Hindlimb muscle (tissue), 1 donor: ENCODE data around the gene RYR3. TPM values are rescaled to one million over a fixed set of nuclear protein-coding genes. Genes with fewer than 3 reads are reported as not detected.

Source experiments
- DNase-seq: peaks from one replicate; pipeline ENCODE4 v3.0.0-alpha.2; 2013
- polyA plus RNA-seq: library from polyadenylated mRNA; unstranded; fragments of 120-200 nt; gene quantifications from one replicate; pipeline ENCODE4 v1.2.1, GENCODE V29; 2013; ENCODE audit not compliant: insufficient read length

The RYR3 gene
- polyA plus RNA-seq, 1 donor, result 48.3 TPM

DNA sequence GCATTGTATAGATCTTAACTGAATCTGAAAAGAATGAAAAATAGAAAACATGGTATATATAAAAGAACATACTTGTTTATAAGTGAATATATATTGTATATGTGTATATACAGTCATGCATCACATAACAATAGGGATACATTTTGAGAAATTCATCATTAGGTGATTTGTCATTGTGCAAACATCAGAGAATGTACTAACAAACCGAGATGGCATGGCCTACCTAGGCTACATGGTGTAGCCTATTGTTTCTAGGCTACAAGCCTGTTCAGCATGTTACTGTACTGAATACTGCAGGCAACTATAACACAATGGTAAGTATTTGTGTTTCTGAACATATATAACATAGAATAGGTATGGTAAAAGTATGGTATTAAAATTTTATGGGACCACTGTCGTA lies 592.9 kb downstream of the RYR3 start:
- no peak for DNase-seq

DNA sequence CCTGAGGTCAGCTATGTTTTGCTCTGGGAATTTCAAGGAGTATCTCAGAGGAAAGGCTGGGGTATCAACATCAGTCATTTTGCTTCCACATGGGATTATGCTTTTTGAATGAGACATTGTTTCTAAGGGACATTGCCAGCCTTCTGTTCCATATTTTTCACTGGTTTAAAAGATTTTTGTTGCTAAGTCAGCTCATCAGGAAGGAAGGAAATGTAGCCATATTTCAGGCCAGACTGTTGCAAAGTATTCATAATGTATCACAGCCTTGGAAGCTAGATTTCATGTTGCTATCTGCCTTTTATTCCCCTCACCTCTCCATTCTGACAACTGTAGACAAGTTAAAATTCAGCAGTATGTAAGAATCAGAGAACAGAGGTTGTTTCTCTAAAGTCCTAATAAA lies 596.6 kb downstream of the RYR3 start:
- no peak for DNase-seq

DNA sequence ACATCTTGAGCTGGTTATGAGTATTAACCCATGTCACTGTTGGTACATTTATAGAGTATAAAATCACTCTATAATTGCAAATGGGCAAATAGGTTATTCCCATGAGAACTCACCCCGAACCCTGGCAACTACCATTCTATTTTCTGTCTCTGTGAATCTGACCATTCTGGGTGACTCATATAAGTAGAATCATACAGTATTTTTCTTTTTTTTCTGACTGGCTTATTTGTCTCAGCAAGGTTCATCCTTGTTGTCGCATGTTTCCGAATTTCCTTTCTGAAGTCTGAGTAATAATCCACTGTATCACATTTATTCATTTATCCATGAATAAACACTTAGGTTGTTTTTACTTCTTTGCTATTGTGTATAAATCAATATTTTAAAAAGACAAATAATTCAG lies 597.6 kb downstream of the RYR3 start:
- DNase-seq, result no peak

DNA sequence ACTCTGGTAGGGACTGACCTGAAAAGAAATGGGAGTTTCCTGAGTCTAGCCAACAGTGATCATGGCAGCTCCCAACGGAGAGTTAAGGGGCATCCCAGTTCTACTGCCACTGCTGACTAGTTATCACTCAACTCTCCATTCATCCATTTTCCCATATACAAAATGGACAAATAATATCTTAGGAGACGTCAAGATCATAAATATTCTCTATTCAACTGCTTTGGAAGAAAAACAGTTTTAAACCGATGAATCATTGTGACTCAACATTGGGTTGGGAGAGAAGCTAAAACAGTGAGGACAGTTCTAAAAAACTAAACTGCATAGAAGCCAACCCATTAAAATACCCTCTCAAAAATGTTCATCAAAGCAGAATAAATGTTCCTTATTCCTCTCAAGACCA lies 600.0 kb downstream of the RYR3 start:
- DNase-seq, result no peak

DNA sequence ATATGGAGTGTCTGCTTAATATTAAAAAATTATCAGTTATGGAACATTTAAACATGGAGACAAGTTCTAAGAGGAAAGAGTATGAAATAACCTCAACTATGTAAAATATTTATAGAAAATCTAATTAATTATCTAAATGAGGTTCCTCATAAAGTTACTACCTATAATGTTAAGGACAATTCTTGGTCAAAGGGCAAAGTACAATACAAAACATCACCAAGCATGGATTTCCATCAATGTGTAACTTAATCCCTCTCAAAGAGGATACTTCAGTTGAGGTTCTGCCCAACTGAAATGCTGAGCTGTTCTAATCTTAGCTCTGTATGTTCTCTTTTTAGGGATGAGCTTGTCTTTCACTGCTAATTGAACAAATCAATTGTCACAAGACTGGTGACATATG lies 601.6 kb downstream of the RYR3 start:
- no peak for DNase-seq

DNA sequence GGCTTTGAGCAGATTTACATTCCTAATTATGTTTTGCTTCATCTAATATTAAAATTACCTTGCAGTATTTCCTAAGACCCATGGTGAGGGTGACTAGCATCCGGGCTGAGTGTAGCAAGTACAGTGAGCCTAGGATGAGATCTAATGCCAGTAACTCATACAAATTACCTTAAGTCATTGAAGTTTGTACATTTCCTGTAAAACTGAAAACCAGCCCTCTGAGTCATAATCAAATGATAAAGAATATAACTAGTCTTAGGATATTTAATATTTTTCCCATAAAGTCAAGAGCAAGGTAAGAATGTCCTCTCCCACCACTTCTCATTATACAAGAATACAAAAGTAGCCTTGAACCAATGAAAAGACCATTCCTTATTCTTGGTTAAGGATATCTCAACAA lies 602.7 kb downstream of the RYR3 start:
- DNase-seq, result no peak

Other genes starting within 250 kb of the RYR3 start
- 1.6 TPM for gene FMN1, start 116.3 kb upstream of the RYR3 start, polyA plus RNA-seq